ENCODE data around the gene CHMP6.

Gene CHMP6

GRCh38 chr17:80991645-80992076, at the start of gene CHMP6:
CHMP6 (plus strand) TSS chr17:80991841; CDS start chr17:80991919, 78 bp downstream.
- Mint-ChIP-seq H3K27me3 (peaks cover 3% of the 10 kb centered on the region), H3K27ac (peak within 1 kb of the TSS; percentile 82), H3K4me1 (ENCODE audit: low read depth) (peaks cover 27% of the 10 kb centered on the region), H3K4me3 (peak within 1 kb of the TSS; percentile 78), H3K36me3 (ENCODE audit: low read depth) (peaks cover 25% of the 10 kb centered on the region), H3K9me3 (no peaks in the 10 kb centered on the region)
- DNase-seq: peak; percentile 87

- Mint-ChIP-seq H3K4me3 (no peak overlapping the region), H3K36me3 (ENCODE audit: low read depth) (peaks cover 69% of the 10 kb centered on the region), H3K27ac (no peak overlapping the region), H3K9me3 (no peaks in the 10 kb centered on the region), H3K27me3 (no peaks in the 10 kb centered on the region), H3K4me1 (ENCODE audit: low read depth) (peaks cover 20% of the 10 kb centered on the region)
- no peak for DNase-seq
Observed at GRCh38 chr17:80942423-80943345, 49.0 kb upstream of the CHMP6 start.

DNA sequence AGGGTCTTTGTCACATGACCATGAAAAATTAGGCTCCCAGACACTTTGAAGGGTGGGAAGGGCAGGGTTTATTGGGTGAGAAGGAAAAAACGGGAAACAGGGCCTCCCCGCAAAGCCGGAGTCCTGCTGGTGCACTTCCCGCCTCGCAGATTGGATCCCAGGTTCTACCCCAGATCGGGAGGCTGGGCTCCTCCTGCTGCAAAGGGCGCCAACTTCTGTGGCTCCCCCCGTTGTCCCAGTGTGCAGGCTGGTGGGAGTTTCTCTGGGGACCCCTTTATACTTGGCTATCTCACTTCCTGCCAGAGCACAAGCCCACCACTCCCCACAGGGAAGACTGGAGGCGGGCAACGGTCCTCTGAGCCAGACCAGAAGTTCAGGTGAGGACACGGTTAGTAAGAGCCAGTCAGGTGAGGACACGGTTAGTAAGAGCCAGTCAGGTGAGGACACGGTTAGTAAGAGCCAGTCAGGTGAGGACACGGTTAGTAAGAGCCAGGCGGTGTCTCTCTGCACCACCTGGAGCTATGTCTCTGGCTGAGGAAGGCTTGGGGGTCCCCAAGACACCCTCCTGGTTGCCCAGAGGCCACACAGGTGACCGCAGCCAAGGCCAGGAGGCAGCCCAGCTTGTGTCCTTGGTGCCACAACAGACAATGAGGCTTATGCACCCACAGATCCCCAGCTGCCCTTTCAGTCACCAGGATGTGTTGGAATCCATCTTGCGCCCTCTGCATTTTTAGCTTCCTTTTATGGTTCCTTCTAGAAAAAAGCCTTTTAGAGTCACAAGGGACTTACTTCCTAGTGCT, 48.1 kb upstream of the CHMP6 start:
- Mint-ChIP-seq H3K9me3 (no peaks in the 10 kb centered on the region), H3K27ac (no peak overlapping the region), H3K27me3 (no peaks in the 10 kb centered on the region), H3K4me1 (ENCODE audit: low read depth) (peaks cover 12% of the 10 kb centered on the region), H3K36me3 (ENCODE audit: low read depth) (peaks cover 76% of the 10 kb centered on the region), H3K4me3 (no peak overlapping the region)
- no peak for DNase-seq

DNA sequence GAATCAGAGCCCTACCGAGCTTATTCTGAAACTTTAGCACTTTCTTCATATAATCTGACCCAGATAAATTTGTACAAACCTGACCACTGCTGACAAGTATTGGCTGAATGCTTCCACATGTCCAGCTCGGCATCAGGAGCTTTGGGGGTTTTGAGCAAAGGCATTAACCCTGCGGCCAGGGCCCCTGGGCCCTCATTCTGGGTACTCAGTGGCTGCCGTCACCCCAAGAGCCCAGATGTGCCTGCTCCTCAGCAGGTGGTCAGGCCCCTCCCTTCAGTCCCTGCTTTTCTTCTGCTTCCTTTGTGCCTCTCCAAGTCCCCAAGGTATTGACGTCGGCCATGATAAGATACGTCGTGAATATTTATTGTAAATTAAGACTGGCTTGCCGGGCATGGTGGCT, 47.3 kb upstream of the CHMP6 start:
- Mint-ChIP-seq H3K27ac (no peak overlapping the region), H3K9me3 (no peaks in the 10 kb centered on the region), H3K36me3 (ENCODE audit: low read depth) (peaks cover 78% of the 10 kb centered on the region), H3K4me3 (no peak overlapping the region), H3K27me3 (no peaks in the 10 kb centered on the region), H3K4me1 (ENCODE audit: low read depth) (peaks cover 4% of the 10 kb centered on the region)
- DNase-seq: no peak

DNA sequence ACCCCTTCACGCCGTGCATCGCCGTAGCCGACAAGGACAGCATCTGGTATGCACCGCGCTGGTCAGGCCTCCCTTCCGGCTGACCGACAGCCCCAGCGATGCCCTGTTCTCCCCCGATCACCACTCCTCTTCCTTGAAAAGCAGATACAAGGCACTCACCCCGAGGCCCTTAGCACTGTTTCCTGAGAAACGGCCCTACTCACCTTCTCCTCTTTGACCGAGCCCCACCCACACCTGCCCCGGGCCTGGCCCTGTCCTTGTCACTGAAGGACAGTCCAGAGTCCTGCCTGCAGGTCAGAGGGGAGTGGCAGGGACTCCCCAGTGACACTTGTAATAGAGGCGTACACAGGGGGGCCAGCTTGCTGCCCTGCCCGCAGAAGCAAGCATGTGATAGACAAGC, 45.9 kb upstream of the CHMP6 start:
- Mint-ChIP-seq H3K4me3 (no peak overlapping the region), H3K27ac (peak overlapping the region; percentile 3), H3K27me3 (no peaks in the 10 kb centered on the region), H3K9me3 (no peaks in the 10 kb centered on the region), H3K4me1 (ENCODE audit: low read depth) (no peaks in the 10 kb centered on the region), H3K36me3 (ENCODE audit: low read depth) (peaks cover 85% of the 10 kb centered on the region)
- no peak for DNase-seq

DNA sequence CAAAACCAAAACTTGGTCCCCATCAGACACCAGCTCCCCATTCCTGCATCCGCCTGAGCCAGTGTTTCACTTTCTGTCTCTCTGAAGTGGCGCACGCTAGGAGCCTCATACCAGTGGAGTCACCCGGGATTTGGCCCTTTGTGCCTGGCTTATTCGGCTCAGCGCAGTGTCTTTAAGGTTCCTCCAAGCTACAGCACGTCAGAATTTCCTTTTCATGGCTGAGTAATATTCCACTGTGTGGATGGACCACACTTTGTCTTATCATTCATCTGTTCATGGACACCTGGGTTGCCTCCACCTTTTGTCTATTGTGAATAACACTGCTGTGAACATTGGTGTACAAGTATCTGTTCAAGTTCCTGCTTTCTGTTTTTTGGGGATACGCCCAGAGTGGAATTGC, 45.2 kb upstream of the CHMP6 start:
- no peak for DNase-seq
- Mint-ChIP-seq H3K36me3 (ENCODE audit: low read depth) (peaks cover 85% of the 10 kb centered on the region), H3K27ac (no peak overlapping the region), H3K4me3 (no peak overlapping the region), H3K27me3 (no peaks in the 10 kb centered on the region), H3K9me3 (no peaks in the 10 kb centered on the region), H3K4me1 (ENCODE audit: low read depth) (no peaks in the 10 kb centered on the region)

- Mint-ChIP-seq H3K27me3 (no peaks in the 10 kb centered on the region), H3K9me3 (no peaks in the 10 kb centered on the region), H3K4me1 (ENCODE audit: low read depth) (no peaks in the 10 kb centered on the region), H3K36me3 (ENCODE audit: low read depth) (peaks cover 85% of the 10 kb centered on the region), H3K27ac (no peak overlapping the region), H3K4me3 (no peak overlapping the region)
- no peak for DNase-seq
Observed at GRCh38 chr17:80947200-80947940, 44.3 kb upstream of the CHMP6 start.

DNA sequence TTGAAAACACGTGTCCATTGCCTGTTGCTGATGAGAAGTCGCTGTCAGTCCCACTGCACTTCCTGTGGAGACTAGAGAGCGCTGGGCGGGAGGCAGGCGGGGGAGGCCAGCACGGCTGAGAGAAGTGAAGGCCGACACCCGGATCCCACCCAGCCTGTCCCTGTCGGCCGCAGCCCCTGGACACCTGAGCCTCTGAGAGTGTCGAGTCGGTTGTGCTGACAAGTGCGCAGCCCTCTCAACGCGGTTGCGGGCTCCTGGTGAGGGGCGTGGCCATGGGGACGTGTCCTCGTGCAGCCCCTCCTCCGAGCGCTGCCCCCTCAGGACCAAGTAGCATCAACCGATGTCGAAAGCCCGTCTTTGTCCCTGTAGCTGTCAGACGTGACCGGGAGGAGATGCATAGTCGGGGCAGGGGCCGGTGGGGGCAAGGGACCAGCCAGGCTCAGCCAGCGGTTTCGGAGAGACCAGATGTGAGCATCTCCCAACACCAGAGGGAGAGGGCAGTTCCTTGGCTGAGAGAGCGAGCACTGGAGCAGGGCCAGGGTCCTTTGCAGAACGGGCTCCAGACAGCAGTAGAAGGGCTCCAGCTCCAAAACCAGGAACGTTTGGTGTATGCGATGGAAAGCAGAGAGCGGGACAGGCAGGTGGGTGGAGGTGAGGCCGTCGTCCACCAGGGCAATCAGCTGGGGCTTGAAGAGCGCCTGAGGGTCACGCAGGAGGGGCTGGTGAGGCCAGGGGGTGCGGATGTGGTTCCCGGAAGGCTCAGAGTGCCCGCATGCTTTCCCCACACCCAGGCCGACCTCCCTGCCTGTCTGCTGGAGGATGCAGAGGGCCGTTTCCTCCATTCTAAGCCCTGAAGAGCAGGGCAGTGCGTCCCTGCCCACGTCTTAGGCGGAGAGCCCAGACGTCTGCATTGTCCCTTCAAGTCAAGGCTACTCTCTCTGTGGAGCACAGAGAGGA, 43.3 kb upstream of the CHMP6 start:
- H3K4me1 Mint-ChIP-seq (ENCODE audit: low read depth): no peaks in the 10 kb centered on the region
- no peaks in the 10 kb centered on the region for H3K27me3 Mint-ChIP-seq
- H3K27ac Mint-ChIP-seq: no peak overlapping the region
- no peaks in the 10 kb centered on the region for H3K9me3 Mint-ChIP-seq
- H3K4me3 Mint-ChIP-seq: no peak overlapping the region
- DNase-seq: no peak
- H3K36me3 Mint-ChIP-seq (ENCODE audit: low read depth): peaks cover 84% of the 10 kb centered on the region

- Mint-ChIP-seq H3K27ac (no peak overlapping the region), H3K4me1 (ENCODE audit: low read depth) (no peaks in the 10 kb centered on the region), H3K9me3 (no peaks in the 10 kb centered on the region), H3K4me3 (no peak overlapping the region), H3K36me3 (ENCODE audit: low read depth) (peaks cover 88% of the 10 kb centered on the region), H3K27me3 (no peaks in the 10 kb centered on the region)
- no peak for DNase-seq
Observed at GRCh38 chr17:80948976-80949450, 42.6 kb upstream of the CHMP6 start.

DNA sequence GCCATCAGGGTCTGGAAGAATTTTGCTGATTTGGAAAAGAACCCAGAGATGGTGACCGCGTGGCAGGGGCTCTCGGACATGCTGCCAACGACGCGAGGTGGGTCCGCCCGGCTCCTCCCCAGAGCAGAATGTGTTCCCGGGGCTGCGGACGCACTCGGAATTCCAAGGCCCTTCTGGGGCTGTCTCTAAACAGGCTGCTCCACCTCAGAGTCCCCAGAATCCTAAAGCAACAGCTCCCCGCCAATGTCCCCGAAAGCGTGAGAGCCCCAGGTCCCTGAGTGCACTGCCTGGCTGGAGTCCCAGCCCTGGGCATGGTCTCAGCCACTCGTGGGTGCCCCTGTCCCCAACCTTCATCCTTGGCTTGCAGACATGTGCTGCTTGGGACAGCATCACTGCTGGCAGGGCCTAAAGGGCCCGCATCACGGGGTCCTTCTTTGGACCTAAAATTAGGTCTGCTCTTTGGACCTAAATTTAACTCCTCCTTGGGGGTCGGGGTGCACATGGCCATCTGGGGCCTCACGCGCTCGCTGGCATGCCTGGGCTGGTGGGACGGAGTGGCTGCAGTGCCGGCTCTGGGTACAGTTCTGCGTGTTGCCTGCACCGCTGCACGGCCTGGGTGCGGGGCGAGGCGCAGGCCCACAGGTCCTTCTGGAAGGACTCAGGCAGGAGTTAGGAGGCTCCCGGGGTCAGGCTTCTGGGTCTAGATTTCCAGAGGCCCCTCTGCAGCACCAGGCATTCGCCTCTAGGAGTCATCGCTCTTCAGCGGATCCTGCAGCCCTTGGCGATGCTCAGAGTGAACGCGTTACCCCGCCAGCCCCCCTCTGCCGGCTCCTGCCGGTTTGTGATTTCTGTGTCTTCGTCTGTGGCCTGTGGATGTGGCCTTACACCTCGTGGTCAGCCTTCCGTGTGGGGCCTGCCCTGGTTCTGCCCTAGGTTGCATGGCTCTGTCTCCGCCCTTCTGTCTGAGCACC, 41.9 kb upstream of the CHMP6 start:
- Mint-ChIP-seq H3K36me3 (ENCODE audit: low read depth) (peaks cover 87% of the 10 kb centered on the region), H3K27me3 (no peaks in the 10 kb centered on the region), H3K9me3 (no peaks in the 10 kb centered on the region), H3K4me3 (no peak overlapping the region), H3K4me1 (ENCODE audit: low read depth) (no peaks in the 10 kb centered on the region), H3K27ac (no peak overlapping the region)
- DNase-seq: no peak

DNA sequence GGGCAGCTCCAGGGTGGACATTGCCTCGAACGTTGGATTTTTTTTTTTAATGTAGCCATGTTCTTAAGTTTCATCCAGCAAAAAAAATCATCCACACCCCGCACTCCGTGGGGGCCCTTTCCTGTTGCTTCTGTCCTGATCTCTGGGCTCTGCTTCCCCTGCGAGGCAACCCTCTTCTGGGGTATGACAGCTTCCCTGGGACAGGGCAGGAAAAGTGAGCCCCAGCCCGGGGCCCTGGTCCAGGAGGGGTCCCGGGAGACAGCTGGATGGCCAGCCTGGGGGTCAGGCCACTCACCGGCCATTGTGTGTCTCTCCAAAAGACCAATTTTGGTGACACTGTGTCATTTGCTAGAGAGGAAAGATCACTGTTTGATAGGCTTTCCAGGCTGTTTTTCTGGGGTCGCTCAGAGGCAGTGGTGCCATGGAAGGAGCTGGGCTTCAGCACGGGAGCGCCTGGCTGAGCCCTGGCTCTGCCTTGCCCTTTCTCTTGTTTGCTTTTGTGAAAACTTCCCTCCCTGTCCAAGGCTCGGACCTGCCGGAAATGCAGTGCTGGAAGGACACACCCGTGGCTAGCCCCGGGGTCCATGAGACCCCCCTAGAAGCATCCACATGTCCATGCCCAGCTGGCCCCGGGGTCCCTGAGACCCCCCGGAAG, 41.0 kb upstream of the CHMP6 start:
- H3K9me3 Mint-ChIP-seq: no peaks in the 10 kb centered on the region
- H3K27me3 Mint-ChIP-seq: no peaks in the 10 kb centered on the region
- H3K36me3 Mint-ChIP-seq (ENCODE audit: low read depth): peaks cover 88% of the 10 kb centered on the region

More for the DNA sequence above, 41.0 kb upstream of the CHMP6 start:
- no peak for DNase-seq
- Mint-ChIP-seq H3K27ac (peak overlapping the region; percentile 22), H3K4me1 (ENCODE audit: low read depth) (no peaks in the 10 kb centered on the region), H3K4me3 (no peak overlapping the region)

All from activated T-cell treated with anti-CD3 and anti-CD28 coated beads, Interleukin-2, amount 50 U/mL, for 24 hours (primary cell).